Measurements from ENCODE around the gene PPT2. TPM values are rescaled to one million over a fixed set of nuclear protein-coding genes. Genes with fewer than 3 reads are reported as not detected.

The PPT2 gene
- total RNA-seq, 2 experiments from 2014 or later, result 8.7 to 8.9 TPM

DNA sequence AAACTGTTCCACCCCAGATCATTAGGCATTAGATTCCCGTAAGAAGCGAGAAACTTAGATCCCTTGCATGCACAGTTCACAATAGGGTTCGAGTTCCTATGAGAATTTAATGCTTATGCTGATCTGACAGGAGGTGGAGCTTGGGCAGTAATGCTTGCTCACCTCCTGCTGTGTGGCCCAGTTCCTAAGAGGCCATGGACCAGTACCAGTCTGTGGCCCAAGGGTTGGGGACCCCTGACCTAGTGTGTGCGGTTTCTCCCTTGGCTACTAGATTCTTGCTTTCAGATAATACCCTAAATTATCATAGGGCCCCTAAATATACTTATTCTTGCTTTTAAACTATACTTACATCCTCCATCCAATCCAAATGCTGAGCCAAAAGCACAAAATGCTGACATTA lies 40.4 kb downstream of the PPT2 start:
- peaks cover 48% of the 10 kb centered on the region for H3K4me1 Mint-ChIP-seq (ENCODE audit: low read depth)
- H3K4me3 ChIP-seq (ENCODE audit: low read length), result no peak overlapping the region

DNA sequence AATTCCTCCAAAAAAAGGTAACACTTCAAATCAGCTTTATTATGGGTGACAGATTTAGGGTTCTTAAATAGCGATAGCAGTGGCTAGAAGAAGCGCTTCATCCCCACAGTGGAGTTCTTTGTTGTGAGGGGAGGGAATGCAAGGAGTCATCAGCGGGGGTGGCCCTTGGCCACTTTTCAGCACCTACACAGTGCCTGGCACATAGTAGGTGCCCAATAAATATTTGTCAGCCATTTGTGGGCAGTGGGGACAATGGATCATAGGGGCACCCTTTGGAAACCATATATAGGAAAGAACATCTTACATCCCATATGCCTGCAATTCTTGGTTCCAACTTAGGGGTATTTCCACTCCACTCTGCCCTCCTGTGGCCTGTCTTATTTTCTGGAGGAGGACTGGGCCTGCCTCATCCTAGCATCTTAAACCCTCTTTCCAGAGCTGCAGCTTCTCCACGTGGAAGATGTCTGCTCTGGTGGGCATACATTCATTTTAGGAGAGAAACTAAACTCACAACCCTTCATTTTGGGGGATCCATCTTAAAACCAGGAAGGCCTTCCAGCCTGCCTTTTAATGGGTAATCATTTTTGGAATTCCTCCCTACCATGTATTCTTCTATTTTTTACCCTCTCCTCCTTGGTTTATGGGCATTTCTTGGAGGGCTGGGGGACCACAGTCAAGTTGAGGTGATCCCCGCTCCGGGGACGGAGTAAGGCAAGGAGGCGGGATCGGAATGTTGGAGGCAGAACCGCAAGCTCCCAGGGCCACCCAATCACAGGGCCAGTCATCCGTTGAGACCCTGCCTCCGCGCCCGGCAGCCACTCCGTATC lies 41.1 kb downstream of the PPT2 start:
- peaks cover 9% of the 10 kb centered on the region for H3K36me3 ChIP-seq (ENCODE audit: insufficient read depth, low read length)
- POLR2A ChIA-PET, result interaction anchor here (0.6 to 12.1 kb wide), 23 partner anchors 9 to 1580 kb away, joined by 3 to 242 read pairs (median 4); partner anchors contain the start of genes AGPAT1, ATF6B, DXO and FKBPL
- Mint-ChIP-seq H3K4me3 (peak overlapping the region; percentile 99), H3K27ac (peak overlapping the region; percentile 96), H3K27me3 (no peaks in the 10 kb centered on the region), H3K4me1 (ENCODE audit: low read depth) (peaks cover 48% of the 10 kb centered on the region), H3K9me3 (no peaks in the 10 kb centered on the region), H3K36me3 (ENCODE audit: low read depth) (peaks cover 36% of the 10 kb centered on the region)
- ATAC-seq (ENCODE audit: poor library complexity) (peak; percentile 4), DNase-seq (peak in 4 of 14 experiments; percentile 41 to 73 (median 60))
- H3K4me3 ChIP-seq (ENCODE audit: low read length), result peak overlapping the region; percentile 100
- peak overlapping the region; percentile 58 to 87 for H3K27ac ChIP-seq (ENCODE audit: low read depth in 1 of 2, low read length in 2 of 2)
- CTCF ChIA-PET, result interaction anchor here (0.6 to 1.8 kb wide), 10 partner anchors 13 to 76 kb away, joined by 3 to 14 read pairs (median 5); partner anchors contain the start of genes AGPAT1, FKBPL, PRRT1 and RNF5
- TF ChIP-seq, protein P1, sequence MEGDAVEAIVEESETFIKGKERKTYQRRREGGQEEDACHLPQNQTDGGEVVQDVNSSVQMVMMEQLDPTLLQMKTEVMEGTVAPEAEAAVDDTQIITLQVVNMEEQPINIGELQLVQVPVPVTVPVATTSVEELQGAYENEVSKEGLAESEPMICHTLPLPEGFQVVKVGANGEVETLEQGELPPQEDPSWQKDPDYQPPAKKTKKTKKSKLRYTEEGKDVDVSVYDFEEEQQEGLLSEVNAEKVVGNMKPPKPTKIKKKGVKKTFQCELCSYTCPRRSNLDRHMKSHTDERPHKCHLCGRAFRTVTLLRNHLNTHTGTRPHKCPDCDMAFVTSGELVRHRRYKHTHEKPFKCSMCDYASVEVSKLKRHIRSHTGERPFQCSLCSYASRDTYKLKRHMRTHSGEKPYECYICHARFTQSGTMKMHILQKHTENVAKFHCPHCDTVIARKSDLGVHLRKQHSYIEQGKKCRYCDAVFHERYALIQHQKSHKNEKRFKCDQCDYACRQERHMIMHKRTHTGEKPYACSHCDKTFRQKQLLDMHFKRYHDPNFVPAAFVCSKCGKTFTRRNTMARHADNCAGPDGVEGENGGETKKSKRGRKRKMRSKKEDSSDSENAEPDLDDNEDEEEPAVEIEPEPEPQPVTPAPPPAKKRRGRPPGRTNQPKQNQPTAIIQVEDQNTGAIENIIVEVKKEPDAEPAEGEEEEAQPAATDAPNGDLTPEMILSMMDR (IDR thresholded peaks at IDR 0.05), result peak; percentile 44
- H3K9me3 ChIP-seq (ENCODE audit: control insufficient read depth in 1 of 2, insufficient read depth in 1 of 2, low read length in 2 of 2), result no peaks in the 10 kb centered on the region
- intact Hi-C loops (cut with DNase I, micrococcal nuclease), result loop anchor here (1.0 to 10.0 kb wide), 12 partner anchors 17 to 1980 kb away; partner anchors contain the start of genes AGPAT1 (in 1 of the 2), BRD2 (in 1 of the 2), C6orf47 (in 1 of the 2) and CSNK2B (in 1 of the 2)
- peaks cover 52% of the 10 kb centered on the region for H3K4me1 ChIP-seq (ENCODE audit: insufficient read depth, low read length)
- no peaks in the 10 kb centered on the region for H3K27me3 ChIP-seq (ENCODE audit: control insufficient read depth in 1 of 2, insufficient read depth in 2 of 2, low read length in 2 of 2)

More for the DNA sequence above, 40.4 kb downstream of the PPT2 start:
- TF ChIP-seq, protein P1 (IDR thresholded peaks at IDR 0.05), result no peak
- Histone ChIP-seq H3K4me1 (ENCODE audit: insufficient read depth, low read length) (peaks cover 54% of the 10 kb centered on the region), H3K27me3 (ENCODE audit: control insufficient read depth in 1 of 2, insufficient read depth in 2 of 2, low read length in 2 of 2) (no peaks in the 10 kb centered on the region), H3K27ac (ENCODE audit: low read depth in 1 of 2, low read length in 2 of 2) (peak overlapping the region; percentile 58 to 87), H3K36me3 (ENCODE audit: insufficient read depth, low read length) (peaks cover 9% of the 10 kb centered on the region), H3K9me3 (ENCODE audit: control insufficient read depth in 1 of 2, insufficient read depth in 1 of 2, low read length in 2 of 2) (no peaks in the 10 kb centered on the region)
- H3K9me3 Mint-ChIP-seq, result no peaks in the 10 kb centered on the region
- peaks cover 39% of the 10 kb centered on the region for H3K36me3 Mint-ChIP-seq (ENCODE audit: low read depth)
- intact Hi-C loops (cut with DNase I, micrococcal nuclease), result loop anchor here (2.0 to 10.0 kb wide), 6 partner anchors 47 to 1980 kb away; partner anchors contain the start of genes C6orf47 (in 1 of the 2), CSNK2B (in 1 of the 2), EHMT2 (in 1 of the 2) and GPANK1 (in 1 of the 2)
- ChIA-PET CTCF (interaction anchor here (1.5 to 1.8 kb wide), 2 partner anchors 17 to 40 kb away, joined by 8 to 14 read pairs; partner anchors contain the start of genes AGPAT1 and RNF5), POLR2A (interaction anchor here (1.5 to 12.1 kb wide), 3 partner anchors 15 to 1077 kb away, joined by 7 to 242 read pairs (median 8); partner anchors contain the start of genes AGPAT1, FKBPL, RNF5 and RPS18)
- peak overlapping the region; percentile 96 for H3K27ac Mint-ChIP-seq
- peak overlapping the region; percentile 99 for H3K4me3 Mint-ChIP-seq
- ATAC-seq (ENCODE audit: poor library complexity) (no peak), DNase-seq (peak in 1 of 14 experiments; percentile 31)
- no peaks in the 10 kb centered on the region for H3K27me3 Mint-ChIP-seq

DNA sequence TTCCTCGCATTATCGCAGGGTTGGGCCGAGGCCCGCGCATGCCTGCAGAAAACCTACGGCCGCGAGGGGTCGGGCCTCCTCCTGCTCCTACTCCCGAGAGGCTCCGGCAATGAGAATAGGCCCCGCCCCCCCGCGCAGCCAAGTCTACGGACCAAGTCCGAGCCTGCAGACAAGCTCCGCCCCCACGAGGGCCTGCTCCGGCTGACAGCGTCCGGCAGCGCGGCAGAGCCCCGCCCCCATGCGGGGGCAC lies 41.6 kb downstream of the PPT2 start:
- CTCF ChIA-PET, result interaction anchor here (0.6 to 1.8 kb wide), 10 partner anchors 12 to 77 kb away, joined by 3 to 14 read pairs (median 5); partner anchors contain the start of genes AGPAT1, FKBPL, PRRT1 and RNF5
- intact Hi-C loops (cut with DNase I, micrococcal nuclease), result loop anchor here (1.0 to 10.0 kb wide), 10 partner anchors 17 to 1981 kb away; partner anchors contain the start of genes AGPAT1 (in 1 of the 2), BRD2 (in 1 of the 2), C6orf47 (in 1 of the 2) and CSNK2B (in 1 of the 2)
- Histone ChIP-seq H3K4me3 (ENCODE audit: low read length) (peak overlapping the region; percentile 100), H3K36me3 (ENCODE audit: insufficient read depth, low read length) (peaks cover 9% of the 10 kb centered on the region), H3K9me3 (ENCODE audit: control insufficient read depth in 1 of 2, insufficient read depth in 1 of 2, low read length in 2 of 2) (no peaks in the 10 kb centered on the region), H3K27me3 (ENCODE audit: control insufficient read depth in 1 of 2, insufficient read depth in 2 of 2, low read length in 2 of 2) (no peaks in the 10 kb centered on the region), H3K4me1 (ENCODE audit: insufficient read depth, low read length) (peaks cover 52% of the 10 kb centered on the region), H3K27ac (ENCODE audit: low read depth in 1 of 2, low read length in 2 of 2) (peak overlapping the region; percentile 87 to 100)
- POLR2A ChIA-PET, result interaction anchor here (0.6 to 12.1 kb wide), 23 partner anchors 9 to 1581 kb away, joined by 3 to 242 read pairs (median 4); partner anchors contain the start of genes AGPAT1, ATF6B, DXO and FKBPL
- Mint-ChIP-seq H3K27me3 (no peaks in the 10 kb centered on the region), H3K36me3 (ENCODE audit: low read depth) (peaks cover 30% of the 10 kb centered on the region), H3K4me3 (peak overlapping the region; percentile 99), H3K4me1 (ENCODE audit: low read depth) (peaks cover 48% of the 10 kb centered on the region), H3K27ac (peak overlapping the region; percentile 96), H3K9me3 (no peaks in the 10 kb centered on the region)
- DNase-seq (peak in 13 of 14 experiments; percentile 97 to 100 (median 100)), ATAC-seq (ENCODE audit: poor library complexity) (peak; percentile 82)
- TF ChIP-seq, protein P1 (IDR thresholded peaks at IDR 0.05), result peak; percentile 31

Measured in CD4-positive, alpha-beta T cell (primary cell).